ENCODE measurements around the gene RTRAF.

RTRAF gene

DNA sequence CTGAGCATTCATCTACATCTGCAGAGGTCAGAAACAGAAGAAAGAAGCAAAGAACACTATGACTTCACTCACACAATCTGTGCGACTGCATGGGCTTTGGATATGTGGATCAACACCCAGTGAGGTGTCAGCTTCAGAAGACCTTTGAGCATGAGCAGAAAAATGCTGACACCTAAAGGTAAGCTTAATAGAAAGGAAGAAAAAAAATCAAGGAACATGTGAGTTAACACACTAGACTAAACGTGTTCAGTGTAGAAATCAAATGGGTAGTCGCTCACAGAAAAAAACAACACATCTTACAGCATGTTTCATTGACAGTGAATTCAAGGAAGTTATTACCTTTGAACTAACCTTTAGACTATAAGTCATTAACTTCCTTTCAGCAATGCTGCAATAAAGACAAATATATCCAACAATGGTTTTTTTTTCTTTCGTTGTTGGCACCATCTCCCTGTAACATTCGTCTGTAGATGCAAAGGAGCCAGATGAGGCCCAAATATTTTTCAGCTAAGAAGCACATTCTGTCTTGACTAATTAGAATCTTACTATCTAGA lies 30.9 kb downstream of the RTRAF start:
- no peak overlapping the region for H3K4me3 ChIP-seq (ENCODE audit: low read depth, low read length)

DNA sequence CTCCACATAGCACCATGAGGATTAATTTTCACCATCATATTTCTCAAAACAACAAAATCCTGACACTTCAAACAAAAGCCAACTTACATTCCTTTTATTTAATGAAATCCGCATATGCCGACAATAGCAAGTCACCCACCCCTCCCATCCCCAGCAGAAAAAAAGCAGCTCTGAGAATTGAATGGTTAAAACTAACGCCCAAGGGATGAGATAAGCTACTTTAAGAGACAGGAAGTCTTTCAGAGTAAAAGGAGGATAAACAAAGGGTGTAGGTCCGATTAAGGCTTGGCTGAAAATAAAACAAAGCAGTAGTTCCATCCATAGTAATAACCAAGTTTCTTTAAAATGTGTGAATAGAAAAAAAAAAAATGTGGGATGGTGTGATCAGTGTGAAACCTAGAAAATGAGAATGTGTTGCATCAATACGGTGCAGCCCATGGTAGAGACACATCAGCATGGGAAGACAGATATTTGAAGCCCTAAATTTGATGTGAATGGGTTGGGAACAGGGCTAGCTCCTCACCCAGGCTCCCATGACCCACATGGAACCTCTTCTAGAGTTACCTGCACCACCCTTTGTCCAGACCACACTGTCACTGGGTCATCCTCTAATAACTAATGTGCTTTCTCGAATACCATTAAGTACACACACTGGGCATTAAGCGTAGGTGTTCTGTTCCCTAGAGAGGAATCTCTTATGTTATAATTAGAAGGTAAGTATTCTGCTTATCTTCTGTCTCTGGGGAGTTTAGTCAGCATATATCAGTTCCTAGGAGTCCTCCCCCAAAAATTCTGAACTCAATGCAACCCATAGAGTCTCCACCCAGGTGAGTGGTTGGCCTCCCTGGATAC lies 31.7 kb downstream of the RTRAF start:
- no peak overlapping the region for H3K4me3 ChIP-seq (ENCODE audit: low read depth, low read length)

DNA sequence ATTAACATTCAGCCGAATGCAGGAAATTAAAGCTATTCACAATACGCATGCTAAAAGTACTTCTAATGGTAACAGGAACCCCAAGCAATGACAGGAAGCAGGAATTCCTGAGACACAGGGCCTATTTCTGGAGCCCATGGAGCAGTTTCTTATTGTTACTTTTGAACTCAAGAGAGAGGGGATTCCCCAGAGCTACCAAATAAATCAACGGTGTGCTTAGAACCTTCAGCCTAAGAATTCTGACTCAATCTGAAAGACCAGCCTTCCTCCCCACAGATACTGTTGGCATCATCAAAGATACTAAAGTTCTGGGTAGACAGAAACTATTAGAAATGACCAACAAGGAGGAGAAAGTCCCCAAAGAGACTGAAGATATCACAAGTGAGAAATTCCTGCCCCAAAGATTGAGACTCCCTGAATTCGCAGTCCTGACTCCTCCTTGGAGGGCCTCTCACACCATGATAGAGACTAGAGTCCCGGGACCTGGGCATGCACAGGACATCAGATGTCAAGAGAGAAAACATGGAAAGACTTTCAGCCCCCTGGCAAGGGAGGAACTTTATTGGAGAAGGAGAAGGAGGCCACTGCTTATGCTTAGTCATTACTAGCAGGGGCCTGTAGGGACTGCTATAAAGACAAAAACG lies 32.7 kb downstream of the RTRAF start:
- no peak overlapping the region for H3K4me3 ChIP-seq (ENCODE audit: low read depth, low read length)

DNA sequence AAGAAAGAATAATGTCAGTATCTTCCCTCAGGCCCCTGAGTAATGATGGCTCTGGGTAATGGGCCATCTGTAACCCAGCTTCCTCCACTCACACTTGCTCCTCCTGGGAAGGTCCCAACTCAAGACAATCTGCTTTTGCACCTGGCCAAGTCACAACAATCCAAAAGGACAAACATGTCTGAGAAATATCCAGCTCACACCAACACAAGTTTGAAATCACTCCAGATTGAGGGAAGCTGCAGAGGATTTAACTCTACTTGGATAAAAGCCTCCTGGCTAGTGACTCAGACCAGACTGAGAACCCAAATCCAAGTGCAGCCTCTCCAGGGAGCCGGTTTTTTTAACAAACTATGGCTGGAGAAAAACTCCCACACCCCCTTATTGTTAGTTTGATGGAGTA lies 34.2 kb downstream of the RTRAF start:
- H3K4me3 ChIP-seq (ENCODE audit: low read depth, low read length) = no peak overlapping the region

DNA sequence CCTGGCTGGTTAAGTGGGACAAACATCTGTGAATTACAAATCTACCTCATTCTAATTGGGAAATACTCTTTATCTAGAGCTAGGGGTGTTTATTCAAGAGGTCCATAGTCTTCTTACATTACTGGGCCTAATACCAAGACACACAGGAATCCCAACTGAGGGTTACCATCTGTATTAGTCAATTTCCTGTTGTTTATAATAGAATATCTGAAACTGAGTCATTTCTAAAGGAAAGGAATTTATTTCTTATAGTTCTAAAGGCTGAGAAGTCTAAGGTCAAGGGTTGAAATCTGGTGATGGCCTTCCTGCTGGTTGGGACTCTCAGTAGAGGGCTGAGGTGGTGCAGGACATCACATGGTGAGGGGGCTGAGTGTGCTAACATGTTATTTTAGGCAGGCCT lies 36.0 kb downstream of the RTRAF start:
- H3K4me3 ChIP-seq (ENCODE audit: low read depth, low read length) = no peak overlapping the region

- H3K4me3 ChIP-seq (ENCODE audit: low read depth, low read length) = no peak overlapping the region
Observed at GRCh38 chr14:52026017-52026660, 36.8 kb downstream of the RTRAF start.

GRCh38 chr14:52026901-52027300 lies 37.6 kb downstream of the RTRAF start:
- no peak overlapping the region for H3K4me3 ChIP-seq (ENCODE audit: low read depth, low read length)

DNA sequence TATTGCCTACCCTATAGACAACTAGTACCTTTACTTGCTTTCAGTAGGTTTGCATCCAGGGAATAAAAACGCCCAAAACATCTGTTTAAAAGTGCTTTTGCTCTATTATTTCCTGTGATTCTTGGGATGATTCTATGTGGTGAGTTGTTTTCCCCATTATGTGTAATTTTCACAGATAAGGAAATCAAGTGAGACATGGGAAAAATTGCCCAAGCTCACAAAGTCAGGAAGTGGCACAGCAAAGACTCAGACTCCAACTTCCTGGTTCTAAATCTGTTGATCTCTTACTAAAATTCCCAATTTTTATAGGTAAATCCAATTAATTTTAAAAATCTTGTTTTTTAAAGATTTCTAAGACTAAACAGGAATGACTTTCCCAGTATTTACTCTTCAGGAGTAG lies 40.5 kb downstream of the RTRAF start:
- no peak overlapping the region for H3K4me3 ChIP-seq (ENCODE audit: low read depth, low read length)

DNA sequence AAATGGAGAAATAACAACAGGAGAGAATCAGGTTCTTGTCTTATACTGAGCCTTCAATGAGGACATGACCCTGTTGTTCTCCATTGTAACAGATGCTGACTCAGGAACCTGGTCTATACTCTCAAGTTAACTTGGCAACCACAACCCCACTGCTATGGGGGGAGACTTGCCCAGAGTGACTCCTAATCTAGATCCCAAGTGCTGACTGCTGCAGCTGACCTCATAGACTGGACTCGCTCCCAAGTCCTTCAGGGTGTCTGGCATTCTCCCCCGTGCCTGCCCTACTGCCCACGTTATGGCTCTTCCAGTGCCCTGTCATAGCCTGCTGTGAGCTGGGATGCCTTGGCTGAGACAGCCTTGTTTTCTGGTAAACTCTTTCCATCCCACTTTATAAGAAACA lies 42.4 kb downstream of the RTRAF start:
- H3K4me3 ChIP-seq (ENCODE audit: low read depth, low read length) = no peak overlapping the region

DNA sequence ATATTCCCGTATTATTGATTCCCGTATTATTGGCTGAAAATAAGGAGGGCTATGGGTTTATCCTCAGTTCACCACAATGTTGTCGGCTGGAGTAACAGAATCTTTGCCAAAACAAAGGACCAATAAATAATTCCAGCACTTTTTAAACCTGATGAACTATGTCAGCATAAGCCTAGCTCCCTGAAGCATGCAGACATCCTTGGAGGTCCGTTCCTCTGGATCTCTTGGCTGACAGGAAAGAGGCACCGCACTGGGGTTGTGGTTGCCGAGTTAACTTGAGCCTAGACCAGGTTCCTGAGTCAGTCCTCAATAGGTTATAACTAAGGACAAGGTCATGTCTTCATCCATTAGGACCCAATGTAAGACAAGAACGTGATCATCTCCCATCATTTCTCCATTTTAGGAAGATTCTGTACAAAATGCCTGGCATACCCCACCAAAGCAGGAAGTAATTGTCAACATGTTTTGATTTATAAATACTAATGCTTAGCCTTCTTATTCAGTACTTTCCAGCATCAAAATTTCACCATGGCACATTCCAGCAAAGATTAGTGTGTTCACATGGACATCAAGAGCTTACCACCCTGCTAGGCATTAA lies 43.0 kb downstream of the RTRAF start:
- no peak overlapping the region for H3K4me3 ChIP-seq (ENCODE audit: low read depth, low read length)

DNA sequence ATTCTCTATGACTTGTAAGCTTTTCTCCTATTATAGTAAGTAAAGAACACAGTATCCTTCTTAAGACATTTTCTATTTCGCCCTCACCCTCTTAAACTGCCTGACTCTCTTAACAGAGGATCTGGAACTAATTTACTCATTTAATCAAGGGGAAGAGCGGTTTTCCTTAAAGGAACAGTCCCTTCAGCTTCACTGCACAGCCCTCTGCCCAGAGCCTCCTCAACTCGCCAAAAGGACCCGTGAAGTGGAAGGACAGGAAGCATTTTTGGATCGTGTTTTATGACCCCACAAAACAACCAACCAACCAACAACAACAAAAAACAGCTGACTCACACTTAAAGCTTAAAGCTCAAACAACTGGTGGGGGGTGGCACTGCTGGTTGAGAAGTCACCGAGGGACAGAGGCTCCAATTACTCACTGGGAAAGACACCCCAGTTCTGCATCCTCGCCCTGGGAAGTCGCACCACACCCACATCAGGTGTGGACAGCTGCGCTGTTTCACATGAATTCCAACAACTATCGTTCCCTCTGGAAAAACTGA lies 43.8 kb downstream of the RTRAF start:
- H3K4me3 ChIP-seq (ENCODE audit: low read depth, low read length) = no peak overlapping the region

DNA sequence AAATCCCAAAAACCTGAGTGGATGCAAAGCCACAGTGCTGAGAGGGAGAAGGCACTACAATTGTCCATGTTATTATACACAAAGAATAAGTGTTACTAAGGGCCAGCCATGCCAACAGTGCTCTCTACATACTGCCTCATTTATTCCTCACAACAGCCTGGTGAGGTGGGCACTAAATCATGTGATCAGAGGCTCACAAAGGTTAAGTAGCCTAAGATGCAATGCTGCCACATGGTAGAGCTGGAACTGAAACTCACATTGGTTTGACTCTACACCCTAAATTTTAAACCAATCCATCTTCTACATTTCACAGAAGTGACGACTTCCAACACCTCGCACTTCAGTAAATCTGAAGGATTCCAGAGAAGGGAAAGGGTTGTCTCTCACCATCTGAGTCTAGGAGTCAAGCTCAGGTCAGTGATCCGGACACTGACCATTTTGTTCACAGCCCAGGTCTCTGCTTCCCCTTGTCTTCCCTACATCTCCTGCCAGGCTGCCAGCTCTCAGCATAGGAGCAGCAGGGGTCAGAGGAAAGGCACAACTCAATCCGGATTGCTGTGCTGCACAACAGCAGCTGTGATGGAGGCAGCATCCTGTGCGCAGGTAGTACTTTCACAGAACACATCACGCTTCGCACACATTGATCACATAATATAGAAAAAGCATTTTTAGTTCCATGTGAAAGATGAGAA lies 49.9 kb downstream of the RTRAF start:
- no peak overlapping the region for H3K4me3 ChIP-seq (ENCODE audit: low read depth, low read length)

DNA sequence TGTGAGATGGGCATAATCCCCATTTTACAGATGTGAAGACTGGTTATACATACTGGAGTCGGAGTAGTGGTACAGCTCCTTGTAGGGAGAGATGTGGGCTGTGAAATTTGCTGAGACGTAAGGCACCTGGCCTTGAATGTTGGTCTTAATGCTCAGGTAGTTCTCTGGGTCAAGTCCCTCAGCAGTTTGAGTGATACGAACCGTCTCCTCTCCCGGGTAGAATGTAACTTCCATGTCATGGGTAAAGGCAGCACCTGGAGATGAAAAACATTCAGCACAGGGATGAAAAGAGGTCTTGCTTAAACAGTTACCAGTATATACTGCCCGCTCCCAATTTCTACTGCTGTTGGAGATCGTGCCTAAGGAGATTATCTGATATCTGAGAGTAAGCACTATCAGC lies 51.3 kb downstream of the RTRAF start:
- H3K4me3 ChIP-seq (ENCODE audit: low read depth, low read length) = no peak overlapping the region

DNA sequence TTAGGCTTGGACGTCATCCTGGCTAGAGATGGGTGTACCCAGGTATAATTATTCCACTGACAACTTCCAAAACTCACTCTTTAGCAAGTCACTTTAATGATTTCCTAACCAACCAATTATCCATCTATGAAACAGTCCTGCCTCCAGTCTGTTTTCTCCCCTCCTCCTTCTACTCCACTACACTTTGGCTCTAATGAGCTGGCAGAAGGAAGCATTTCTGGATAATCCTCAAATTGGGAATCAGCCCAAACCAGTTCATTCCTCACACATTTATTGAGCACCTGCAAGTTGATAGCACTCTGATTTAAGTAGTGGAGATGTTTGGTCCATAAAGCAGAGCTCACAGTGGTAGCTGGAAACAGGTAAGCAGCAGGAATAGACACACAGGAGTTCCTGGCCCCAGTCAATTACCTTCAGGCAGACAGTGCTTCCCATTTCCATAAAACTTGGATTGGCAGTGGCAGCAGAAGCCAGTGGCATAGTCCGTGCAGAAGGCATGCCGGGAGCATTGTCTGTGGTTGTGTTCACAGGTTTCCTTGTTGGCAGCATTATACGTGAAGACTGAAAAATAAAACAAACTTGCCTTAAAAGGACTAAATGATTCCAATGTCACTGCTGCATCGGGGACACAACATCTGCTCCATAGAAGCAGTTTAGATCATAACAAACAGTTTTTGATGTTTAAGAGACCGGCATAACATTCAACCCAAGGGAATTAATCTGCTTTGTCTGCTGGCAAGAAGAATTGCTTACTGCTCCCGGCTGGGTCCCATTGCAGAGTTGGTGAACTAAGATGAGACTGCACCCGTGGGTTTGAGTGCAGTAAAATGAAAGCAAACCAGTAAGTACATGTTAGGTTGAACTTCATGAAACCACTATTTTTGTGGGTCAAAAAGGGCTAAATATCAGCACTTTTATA lies 53.3 kb downstream of the RTRAF start:
- no peak overlapping the region for H3K4me3 ChIP-seq (ENCODE audit: low read depth, low read length)

- H3K4me3 ChIP-seq (ENCODE audit: low read depth, low read length) = no peak overlapping the region
Observed at GRCh38 chr14:52043690-52044089, 54.3 kb downstream of the RTRAF start.

DNA sequence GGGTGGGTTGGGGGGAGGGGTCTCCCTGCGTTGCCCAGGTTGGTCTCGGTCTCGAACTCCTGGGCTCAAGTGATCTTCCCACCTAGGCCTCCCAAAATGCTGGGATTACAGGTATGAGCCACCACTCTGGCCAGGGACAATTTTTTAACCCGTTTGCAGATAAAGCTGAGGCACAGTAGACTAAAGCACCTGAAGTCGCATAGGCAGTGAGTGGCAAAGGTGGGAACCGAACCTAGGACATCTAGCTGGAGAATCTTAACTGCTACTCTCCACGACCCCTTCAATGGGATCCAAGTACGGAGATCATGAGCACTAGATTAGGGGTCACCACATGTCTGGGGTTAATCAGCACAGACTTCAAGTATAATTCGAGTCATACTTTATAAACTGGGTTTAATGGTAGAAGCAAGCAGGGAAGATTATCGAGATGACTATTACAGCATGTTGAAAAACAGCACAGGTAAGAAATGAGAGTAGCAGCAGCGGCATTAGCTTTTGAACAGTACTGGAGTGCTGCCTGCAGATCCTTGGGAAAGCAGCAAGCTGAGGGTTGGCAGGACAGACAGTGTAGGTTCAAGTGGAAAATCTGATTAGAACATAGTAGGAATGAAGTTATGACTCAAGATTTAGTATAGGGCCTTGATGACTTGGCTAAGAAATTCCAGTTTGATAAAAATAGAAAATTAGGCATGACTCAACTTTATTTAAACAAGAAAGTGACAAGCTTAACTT lies 55.6 kb downstream of the RTRAF start:
- no peak overlapping the region for H3K4me3 ChIP-seq (ENCODE audit: low read depth, low read length)

GRCh38 chr14:52046376-52046917 lies 57.1 kb downstream of the RTRAF start:
- H3K4me3 ChIP-seq (ENCODE audit: low read depth, low read length) = no peak overlapping the region

DNA sequence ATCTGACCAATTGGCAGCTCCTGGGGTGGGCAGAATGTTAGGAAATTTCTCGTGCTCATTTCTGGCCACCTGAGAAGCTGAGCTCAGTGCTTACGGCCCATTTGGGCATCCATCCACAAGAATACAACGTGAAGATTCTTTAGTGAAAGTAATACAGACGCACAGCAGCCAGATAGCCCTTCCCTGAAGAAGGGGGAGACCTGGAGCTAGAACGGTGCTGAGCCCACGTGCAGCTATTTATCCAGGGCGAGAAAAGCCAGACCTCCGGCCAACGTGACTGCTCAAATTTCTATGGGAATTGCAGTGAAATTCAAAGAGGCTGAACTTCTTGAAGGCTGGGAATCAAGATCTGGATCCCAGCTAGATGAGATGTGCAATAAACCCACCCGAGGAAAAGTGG lies 58.8 kb downstream of the RTRAF start:
- H3K4me3 ChIP-seq (ENCODE audit: low read depth, low read length) = no peak overlapping the region

All from iPS-11a (cell line).